ENCODE measurements around the gene FBRSL1. TPM values are rescaled to one million over a fixed set of nuclear protein-coding genes. Genes with fewer than 3 reads are reported as not detected.

Gene FBRSL1
- total and polyA plus RNA-seq, 2 of the 8 experiments (the other 6 are each of a cell fraction or from before 2014, with no cell fraction given): 18.4 to 109 TPM

DNA sequence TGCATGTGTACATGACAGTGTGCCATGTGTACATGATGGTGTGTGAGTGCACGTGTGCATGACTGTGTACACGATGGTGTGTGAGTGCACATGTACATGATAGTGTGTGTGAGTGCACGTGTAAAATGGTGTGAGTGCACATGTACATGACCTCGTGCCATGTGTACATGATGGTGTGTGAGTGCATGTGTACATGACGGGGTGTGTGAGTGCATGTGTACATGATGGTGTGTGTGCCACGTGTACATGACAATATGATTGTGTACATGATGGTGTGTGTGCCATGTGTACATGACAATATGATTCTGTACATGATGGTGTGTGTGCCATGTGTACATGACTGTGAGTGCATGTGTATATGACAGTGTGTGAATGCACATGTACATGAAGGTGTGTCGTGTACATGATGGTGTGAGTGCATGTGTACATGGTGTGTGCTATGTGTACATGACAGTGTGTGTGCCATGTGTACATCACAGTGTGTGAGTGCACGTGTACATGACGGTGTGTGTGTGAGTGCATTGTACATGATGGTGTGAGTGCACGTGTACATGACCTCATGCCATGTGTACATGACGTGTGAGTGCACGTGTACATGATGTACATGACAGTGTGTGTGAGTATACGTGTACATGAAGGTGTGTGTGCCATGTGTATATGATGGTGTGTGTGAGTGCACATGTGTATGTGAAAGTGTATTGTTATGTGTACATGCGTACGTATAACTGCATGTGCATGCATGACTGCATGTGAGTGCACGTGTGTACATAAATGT, 46.3 kb downstream of the FBRSL1 start:
- no peak overlapping the region for H2BK120ac ChIP-seq (replicated peaks; ENCODE audit: low read depth, low read length)
- peak overlapping the region; percentile 46; the same call in 1 of the 2 replicates for H2AK5ac ChIP-seq (ENCODE audit: low read depth, low read length)
- H3K27me3 ChIP-seq (replicated peaks in 1 of 4; ENCODE audit: control insufficient read depth in 3 of 4, extremely low read depth in 1 of 4, insufficient read depth in 3 of 4, low read length in 3 of 4): peaks cover 35 to 68% (median 54%) of the 10 kb centered on the region in 4 experiments
- 88% methylated on average over 16 of the region's 16 CpGs; no CpG with 5 or more reads in 1 of the 2 experiments for WGBS, 2 experiments (ENCODE audit: extremely low coverage in 1 of 2, insufficient coverage in 1 of 2, insufficient read length in 1 of 2, insufficient replicate concordance in 2 of 2, low coverage in 1 of 2, low lambda C conversion rate in 2 of 2, missing lambda C conversion rate in 1 of 2)
- H3K4me2 ChIP-seq (ENCODE audit: insufficient read depth in 1 of 2, low read depth in 2 of 2, low read length in 2 of 2): no peak overlapping the region
- no peak overlapping the region for H3K23ac ChIP-seq (ENCODE audit: insufficient read length)
- FAIRE-seq (no peak), DNase-seq (ENCODE audit: low read depth in 1 of 2, low spot score in 2 of 2) (no peak)
- no peaks in the 10 kb centered on the region; the same call in 1 of the 2 replicates for H3K23me2 ChIP-seq (ENCODE audit: low read depth, low read length)
- no peak overlapping the region for H4K8ac ChIP-seq (ENCODE audit: extremely low read depth, insufficient read depth, low read length)
- no peaks in the 10 kb centered on the region for H3K79me1 ChIP-seq (ENCODE audit: low read depth, low read length)
- H3K56ac ChIP-seq (replicated peaks; ENCODE audit: insufficient read length, low read depth, low read length): no peak overlapping the region
- peaks cover 54 to 70% of the 10 kb centered on the region in 2 experiments for H3K9me3 ChIP-seq (ENCODE audit: insufficient read depth in 2 of 2, low read depth in 1 of 2, low read length in 1 of 2)
- H3K4me1 ChIP-seq (replicated peaks in 1 of 4; ENCODE audit: control insufficient read depth in 3 of 4, insufficient read depth in 4 of 4, low read length in 3 of 4): no peaks in the 10 kb centered on the region
- no peak overlapping the region for H3K4ac ChIP-seq (replicated peaks; ENCODE audit: insufficient read length, low read depth, low read length)
- no peak overlapping the region for H3K9ac ChIP-seq (replicated peaks in 1 of 4; ENCODE audit: extremely low read depth in 1 of 4, low read depth in 3 of 4, low read length in 3 of 4)
- no peak overlapping the region for H3K14ac ChIP-seq (ENCODE audit: insufficient read length)
- H2BK5ac ChIP-seq (ENCODE audit: low read depth, low read length): no peak overlapping the region
- no peak overlapping the region for H2AFZ ChIP-seq (ENCODE audit: low read length)
- H3K18ac ChIP-seq (ENCODE audit: extremely low read depth, low read length): no peak overlapping the region
- ChIA-PET CTCF (ENCODE audit: partially characterized antibody) (no interaction called here), POLR2A (ENCODE audit: partially characterized antibody) (no interaction called here)
- peaks cover 0 to 4% (median 0%) of the 10 kb centered on the region in 4 experiments; a peak in 3 of 8 replicates for H3K36me3 ChIP-seq (ENCODE audit: control insufficient read depth in 2 of 4, insufficient read depth in 4 of 4, low read length in 3 of 4)
- H3K79me2 ChIP-seq (ENCODE audit: control insufficient read depth in 1 of 2, insufficient read depth in 2 of 2, low read length in 2 of 2): no peaks in the 10 kb centered on the region
- H3K4me3 ChIP-seq (ENCODE audit: extremely low read depth in 1 of 4, insufficient read depth in 2 of 4, low read depth in 3 of 4, low read length in 4 of 4): no peak overlapping the region
- no peak overlapping the region for H4K5ac ChIP-seq (ENCODE audit: insufficient read length, low read depth, low read length)
- peaks cover 0 to 4% of the 10 kb centered on the region in 2 experiments for H4K20me1 ChIP-seq (replicated peaks in 1 of 2; ENCODE audit: control insufficient read depth in 1 of 2, insufficient read depth in 2 of 2, low read length in 2 of 2)
- H4K91ac ChIP-seq (replicated peaks; ENCODE audit: insufficient read length, low read length): peak overlapping the region; percentile 30
- H3K27ac ChIP-seq (ENCODE audit: low read depth, low read length): no peak overlapping the region
- no peak overlapping the region for H2BK20ac ChIP-seq (ENCODE audit: low read length)
- H2BK15ac ChIP-seq (ENCODE audit: low read length): no peak overlapping the region
- H2BK12ac ChIP-seq (ENCODE audit: low read depth, low read length): no peak overlapping the region
- TF ChIP-seq BACH1 (IDR thresholded peaks at IDR 0.05; ENCODE audit: low read length) (no peak), TBP (IDR thresholded peaks at IDR 0.05; ENCODE audit: low read depth, low read length) (no peak), RFX5 (IDR thresholded peaks at IDR 0.05; ENCODE audit: borderline replicate concordance, low read depth, low read length) (no peak), SP2 (IDR thresholded peaks at IDR 0.05; ENCODE audit: low read length) (no peak), EGR1 (IDR thresholded peaks at IDR 0.05; ENCODE audit: borderline replicate concordance, low read depth, low read length) (no peak), KDM4A (IDR thresholded peaks at IDR 0.05; ENCODE audit: low read depth, low read length, severe bottlenecking) (no peak), POLR2A (IDR thresholded peaks at IDR 0.05; ENCODE audit: control extremely low read depth in 1 of 2, low read depth in 2 of 2, low read length in 2 of 2) (no peak), POLR2AphosphoS5 (IDR thresholded peaks at IDR 0.05; ENCODE audit: low read depth, low read length) (no peak), CTBP2 (IDR thresholded peaks at IDR 0.05; ENCODE audit: borderline replicate concordance, insufficient read depth, insufficient read length, low read length) (no peak), HDAC6 (IDR thresholded peaks at IDR 0.05; ENCODE audit: low read depth, low read length) (no peak), MAFK (IDR thresholded peaks at IDR 0.05; ENCODE audit: low read depth, low read length) (no peak), RNF2 (IDR thresholded peaks at IDR 0.05; ENCODE audit: borderline replicate concordance, low read depth, low read length, missing control alignments, poor library complexity, severe bottlenecking) (no peak), TAF1 (IDR thresholded peaks at IDR 0.05; ENCODE audit: low read depth, low read length) (no peak)
